GM12873 (cell line): ENCODE measurements around the gene PBX1.

Source experiments
- TF ChIP-seq, protein P1 (sequence below): IDR thresholded peaks from 2 replicates; pipeline ENCODE4 v1.5.1; 2012; ENCODE audit warnings: low read depth, mild to moderate bottlenecking, moderate library complexity, low read length, control low read depth; ENCODE audit not compliant: insufficient read depth; ENCODE audit errors: missing control alignments

PBX1 gene

DNA sequence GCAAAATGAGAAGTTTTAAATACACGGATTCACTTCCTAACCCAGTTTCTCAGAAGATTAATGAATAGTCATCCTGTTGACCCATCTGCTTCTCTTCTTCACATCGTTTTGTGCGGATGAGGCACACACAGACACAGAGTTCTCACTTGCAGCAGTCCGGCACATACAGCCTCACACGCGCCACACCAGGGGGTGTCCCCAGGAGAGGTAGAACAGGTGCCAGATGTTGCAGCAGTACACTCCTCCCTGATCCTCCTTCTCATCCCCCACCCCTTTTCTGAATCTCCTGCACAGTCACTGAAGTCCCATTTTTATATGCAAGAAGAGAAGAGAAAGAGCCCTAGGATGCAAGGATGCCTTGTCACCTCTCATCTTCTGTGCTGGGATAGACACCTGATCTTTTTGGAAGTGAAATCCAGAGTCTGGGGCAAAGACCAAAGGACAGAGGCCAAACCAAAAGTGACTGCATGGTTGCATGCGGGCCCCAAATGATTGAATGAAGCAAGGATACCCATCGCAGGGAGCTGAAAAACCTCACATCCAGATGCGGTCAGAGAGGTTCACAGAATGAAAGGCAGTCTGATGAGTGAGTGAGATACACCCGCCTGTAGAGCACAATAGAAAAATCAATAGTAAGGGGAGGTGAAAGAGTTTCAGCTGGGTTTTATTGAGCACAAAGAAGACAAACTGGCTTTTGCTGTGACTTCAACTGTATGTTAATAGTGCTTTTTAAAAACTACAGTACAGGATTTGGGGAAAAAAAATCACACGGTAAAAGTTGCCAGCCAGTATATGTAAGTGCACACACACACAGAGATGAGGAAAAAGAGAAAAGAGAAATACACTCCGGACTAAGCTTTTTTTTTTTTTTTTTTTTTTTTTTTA is 28.9 kb downstream of the PBX1 start:
- TF ChIP-seq, protein P1, sequence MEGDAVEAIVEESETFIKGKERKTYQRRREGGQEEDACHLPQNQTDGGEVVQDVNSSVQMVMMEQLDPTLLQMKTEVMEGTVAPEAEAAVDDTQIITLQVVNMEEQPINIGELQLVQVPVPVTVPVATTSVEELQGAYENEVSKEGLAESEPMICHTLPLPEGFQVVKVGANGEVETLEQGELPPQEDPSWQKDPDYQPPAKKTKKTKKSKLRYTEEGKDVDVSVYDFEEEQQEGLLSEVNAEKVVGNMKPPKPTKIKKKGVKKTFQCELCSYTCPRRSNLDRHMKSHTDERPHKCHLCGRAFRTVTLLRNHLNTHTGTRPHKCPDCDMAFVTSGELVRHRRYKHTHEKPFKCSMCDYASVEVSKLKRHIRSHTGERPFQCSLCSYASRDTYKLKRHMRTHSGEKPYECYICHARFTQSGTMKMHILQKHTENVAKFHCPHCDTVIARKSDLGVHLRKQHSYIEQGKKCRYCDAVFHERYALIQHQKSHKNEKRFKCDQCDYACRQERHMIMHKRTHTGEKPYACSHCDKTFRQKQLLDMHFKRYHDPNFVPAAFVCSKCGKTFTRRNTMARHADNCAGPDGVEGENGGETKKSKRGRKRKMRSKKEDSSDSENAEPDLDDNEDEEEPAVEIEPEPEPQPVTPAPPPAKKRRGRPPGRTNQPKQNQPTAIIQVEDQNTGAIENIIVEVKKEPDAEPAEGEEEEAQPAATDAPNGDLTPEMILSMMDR: no peak

DNA sequence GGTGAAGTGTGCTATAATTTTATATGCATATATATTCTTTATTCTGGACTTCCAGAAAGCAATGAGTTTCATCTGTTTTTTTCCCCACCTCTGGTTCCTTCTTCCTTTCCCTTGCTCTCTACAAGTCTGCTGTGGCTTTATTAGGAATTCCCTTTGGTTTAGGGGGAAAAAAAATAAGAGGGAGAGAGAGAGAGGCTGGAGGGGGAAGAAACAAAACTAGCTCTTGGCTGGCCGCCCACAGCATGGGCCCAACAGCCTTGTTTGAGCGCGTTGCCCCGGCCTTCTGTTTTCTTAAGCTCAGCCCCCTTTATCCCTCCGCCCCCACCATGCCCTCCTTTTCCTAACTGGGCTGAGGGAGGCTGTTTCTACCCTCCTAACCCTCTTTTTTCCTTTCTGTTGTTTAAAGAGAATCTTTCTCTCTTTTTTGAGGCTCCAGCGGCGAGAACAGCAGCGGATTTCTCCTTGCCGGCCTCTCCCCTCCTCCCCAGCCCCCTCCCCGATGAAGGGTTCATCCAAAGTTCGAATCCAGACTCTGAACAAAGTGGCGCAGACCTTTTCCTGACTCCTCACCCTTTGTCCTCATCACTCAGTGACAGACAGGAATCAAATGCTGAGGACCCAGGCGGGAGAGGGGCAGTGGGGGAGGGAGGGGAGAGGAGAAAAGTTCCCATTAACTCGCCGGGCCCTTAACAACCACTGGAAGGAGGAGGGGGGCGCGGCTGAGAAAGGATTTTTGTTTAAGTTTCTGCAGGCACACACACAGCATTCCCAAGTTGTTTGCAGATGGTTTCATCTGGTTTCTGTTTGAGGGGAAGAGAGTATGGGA is 29.7 kb downstream of the PBX1 start:
- TF ChIP-seq, protein P1: no peak

DNA sequence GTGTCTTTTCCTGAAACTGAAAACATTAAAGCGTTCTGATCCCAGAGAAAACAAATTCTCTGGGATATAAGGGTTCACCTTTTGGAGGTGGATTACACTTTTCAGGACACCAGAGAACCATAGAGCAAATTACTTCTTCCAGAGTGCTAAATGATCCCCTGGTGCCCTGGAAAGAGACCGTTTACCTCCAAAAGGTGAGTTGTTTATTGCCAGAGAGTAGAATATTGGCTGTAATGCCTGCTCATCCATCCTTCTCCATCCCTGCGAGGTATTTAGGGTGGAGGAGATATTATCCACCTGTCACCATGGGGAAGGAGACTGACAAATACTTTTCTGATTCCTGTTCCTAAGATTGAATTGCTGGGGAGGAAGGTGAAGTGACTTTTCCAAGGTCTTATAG is 30.4 kb downstream of the PBX1 start:
- TF ChIP-seq, protein P1: no peak

DNA sequence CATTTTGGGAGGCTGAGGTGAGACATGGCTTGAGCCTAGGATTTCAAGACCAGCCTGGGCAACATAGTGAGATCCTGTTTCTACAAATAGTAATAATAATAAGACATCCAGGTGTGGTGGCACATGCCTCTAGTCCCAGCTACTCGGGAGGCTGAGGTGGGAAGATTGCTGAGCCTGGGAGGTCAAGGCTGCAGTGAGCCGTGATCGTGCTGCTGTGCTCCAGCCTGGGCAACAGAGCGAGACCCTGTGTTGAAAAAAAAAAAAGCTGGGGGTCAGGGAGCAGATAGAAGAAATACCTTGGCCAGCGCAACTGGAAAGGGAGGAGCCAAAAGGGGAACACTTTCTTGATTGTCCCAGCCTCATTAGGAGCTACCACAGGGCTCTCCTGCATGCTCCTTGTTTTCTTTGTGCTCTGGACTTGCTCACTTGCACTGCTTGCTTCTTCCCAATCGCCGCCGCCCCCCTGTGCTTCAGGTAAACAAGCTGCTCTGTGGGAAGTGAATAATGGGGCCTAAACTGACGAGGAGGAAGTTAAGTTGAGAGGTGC is 31.1 kb downstream of the PBX1 start:
- TF ChIP-seq, protein P1: no peak

DNA sequence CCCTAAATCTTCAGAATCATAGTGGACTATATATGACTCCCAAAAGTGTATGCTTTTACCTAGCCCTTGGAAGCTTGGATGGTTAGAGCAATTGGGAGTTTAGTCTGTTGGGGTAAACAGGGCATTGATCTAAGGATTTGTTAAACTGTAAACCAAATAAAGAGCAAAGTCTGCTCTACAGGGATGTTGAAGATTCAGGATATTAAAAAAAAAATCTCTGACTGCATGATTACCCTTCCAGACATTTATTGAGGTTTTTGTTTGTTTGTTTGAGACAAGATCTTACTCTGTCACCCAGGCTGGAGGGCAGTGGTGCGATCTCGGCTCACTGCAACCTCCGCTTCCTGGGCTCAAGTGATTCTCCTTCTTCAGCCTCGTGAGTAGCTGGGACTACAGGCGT is 31.6 kb downstream of the PBX1 start:
- TF ChIP-seq, protein P1: no peak

DNA sequence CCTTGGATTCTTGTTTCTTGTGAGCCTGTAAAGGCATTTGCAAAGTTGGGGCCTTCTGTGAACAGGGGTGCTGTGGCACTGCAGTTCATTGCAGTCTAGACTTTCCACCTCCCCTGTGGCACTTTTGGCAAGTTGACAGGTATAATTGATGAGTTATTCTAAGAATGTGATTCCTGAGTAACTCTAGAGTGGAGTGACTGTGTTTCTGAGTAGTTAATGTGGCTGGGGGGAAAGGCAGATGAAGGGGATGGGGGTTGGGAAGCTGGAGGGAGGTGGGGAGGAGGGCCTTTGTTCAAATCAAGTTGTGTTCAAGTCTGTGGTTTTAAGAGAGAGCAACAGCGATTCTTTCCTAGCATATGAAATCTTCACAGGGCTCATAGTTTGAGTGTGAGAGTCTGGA is 32.9 kb downstream of the PBX1 start:
- TF ChIP-seq, protein P1: no peak

DNA sequence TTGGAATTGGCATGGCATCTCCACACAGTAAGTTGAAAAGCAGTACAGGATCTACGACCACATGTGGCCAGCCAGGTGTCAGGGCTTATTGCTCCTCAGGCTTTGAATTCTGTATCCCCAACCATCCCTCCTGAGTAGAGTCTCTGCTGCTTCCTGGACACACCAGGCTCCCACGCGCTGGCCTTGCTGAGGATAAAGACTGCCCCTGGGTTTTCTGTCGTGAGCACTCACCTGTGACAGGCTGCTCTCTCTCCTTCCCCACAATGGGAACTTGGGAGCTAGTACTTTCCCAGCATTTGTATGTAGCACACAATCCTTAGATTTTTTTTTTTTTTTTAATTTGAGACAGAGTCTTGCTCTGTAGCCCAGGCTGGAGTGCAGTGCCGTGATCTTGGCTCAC is 33.6 kb downstream of the PBX1 start:
- TF ChIP-seq, protein P1: no peak
